ENCODE data around the gene CMTM6.
"Not testable (repeated sequence)": the region's sequence is repeated elsewhere in the genome, so short reads cannot be mapped to it uniquely, and the experiment has no call there.

The CMTM6 gene

DNA sequence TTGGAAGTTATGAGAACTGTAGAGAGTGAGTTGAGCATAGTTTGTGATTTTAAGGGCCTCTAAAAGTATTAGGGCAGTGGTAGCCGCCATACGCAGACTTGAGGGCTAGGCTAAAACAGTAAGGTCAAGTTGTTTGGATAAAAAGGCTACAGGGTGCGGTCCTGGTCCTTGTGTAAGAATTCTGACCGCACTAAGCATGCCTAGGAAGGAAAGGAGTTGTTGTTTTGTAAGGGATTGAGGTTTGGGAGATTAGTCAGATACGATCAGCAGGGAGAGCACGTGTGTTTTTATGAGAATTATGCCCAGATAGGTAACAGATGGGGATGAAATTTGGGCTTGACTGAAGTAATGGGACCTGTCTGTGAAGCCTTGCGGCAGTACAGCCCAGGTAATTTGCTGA is 39.2 kb downstream of the CMTM6 start:
- not testable (repeated sequence) for DNase-seq

DNA sequence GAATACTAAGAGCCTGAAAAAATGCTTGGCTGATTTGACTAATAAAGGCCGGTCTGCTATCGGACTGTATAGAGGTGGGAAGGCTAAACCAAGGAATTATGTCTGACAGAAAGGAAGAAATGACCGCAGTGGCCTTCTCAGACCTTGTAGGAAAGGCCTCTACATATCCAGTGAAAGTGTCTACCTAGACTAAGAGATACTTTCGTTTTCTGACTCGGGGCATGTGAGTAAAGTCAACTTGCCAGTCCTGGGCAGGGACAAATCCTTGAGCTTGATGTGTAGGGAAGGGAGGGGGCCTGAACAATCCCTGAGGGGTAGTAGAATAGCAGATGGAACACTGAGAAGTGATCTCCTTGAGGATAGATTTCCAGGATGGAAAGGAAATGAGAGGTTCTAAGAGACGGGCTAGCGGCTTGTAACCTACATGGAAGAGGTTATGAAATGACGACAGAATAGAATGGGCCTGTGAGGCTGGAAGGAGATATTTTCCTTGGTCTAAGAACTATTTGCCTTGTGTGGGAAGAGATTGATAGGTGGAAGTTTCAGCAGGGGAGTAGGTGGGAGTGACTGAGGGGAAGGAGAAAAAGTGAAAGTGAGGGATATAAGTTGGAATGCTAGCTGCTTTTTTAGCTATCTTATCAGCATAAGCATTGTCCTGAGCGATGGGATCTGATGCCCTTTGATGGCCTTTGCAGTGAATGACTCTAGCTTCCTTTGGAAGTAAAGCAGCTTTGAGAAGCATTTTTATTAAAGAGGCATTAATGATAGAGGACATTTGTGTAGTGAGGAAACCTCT is 40.3 kb downstream of the CMTM6 start:
- not testable (repeated sequence) for DNase-seq

DNA sequence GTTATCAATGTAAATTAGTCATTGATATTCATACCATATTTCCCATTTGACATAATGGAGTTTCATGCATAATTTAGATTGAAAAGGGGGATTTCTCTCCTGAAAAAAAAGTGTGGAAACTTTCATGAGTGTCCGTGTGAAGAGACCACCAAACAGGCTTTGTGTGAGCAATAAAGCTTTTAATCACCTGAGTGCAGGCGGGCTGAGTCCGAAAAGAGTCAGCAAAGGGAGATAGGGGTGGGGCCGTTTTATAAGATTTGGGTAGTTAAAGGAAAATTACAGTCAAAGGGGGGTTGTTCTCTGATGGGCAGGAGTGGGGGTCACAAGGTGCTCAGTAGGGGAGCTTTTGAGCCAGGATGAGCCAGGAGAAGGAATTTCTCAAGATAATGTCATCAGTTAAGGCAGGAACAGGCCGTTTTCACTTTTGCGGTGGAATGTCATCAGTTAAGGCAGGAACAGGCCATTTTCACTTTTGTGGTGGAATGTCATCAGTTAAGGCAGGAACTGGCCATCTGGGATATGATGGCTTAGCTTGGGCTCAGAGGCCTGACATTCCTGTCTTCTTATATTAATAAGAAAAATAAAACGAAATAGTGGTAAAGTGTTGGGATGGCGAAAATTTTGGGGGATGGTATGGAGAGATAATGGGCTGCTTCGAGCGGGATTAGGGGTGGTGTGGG is 41.7 kb downstream of the CMTM6 start:
- DNase-seq = not testable (repeated sequence)

DNA sequence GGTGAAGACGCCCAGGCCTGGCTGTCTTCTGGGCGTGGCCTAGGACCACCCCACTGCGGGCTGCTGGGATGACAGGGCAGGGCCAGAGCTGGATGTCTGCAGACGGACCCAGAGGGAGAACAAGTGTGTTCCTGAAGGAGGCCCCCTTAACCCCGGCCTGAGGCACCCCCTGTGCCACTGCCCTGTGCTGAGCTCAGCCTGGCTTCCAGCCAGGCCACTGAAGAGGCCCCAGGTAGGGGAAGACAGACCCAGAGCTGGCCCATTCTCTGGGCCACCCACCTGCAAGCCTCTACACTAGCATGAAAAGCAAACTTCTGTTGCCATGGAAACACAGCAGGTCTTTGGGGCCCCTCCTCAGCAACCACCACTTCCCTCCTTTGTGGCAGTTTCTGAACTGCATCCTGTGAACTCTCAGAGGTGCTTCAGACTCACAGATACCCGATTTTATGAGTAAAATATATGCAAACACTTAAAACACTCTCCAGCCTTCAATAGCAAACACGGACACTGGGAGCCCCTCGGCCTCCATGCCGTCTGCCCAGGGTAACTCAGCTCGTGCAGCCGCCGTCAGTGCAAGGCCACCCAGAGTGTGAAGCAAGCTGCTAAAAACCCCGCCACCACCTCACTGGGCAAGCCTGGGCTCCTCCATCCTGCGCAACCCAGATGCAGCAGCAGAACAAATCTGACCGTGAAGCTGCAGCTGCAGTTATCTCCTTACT is 42.5 kb downstream of the CMTM6 start:
- no peak for DNase-seq

DNA sequence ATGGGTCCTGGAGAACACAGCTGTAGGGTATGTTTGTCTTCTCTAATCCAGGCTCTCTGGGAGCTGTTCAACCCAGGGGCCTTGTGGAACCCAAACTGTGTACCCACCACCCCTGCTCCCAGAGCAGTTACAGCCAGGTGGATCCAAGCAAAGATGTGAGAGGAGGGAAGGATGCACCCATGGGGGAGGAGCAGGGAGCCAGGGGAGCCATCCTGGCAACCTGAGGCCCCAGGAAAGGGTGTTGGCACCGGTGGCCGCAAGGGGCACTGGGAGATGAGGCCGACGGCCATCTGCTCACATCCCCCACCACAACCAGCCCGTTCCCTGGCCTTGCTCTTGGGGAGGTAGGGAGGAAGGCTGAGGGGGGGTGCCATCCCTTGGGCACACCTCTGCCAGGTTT is 43.2 kb downstream of the CMTM6 start:
- DNase-seq = no peak

DNA sequence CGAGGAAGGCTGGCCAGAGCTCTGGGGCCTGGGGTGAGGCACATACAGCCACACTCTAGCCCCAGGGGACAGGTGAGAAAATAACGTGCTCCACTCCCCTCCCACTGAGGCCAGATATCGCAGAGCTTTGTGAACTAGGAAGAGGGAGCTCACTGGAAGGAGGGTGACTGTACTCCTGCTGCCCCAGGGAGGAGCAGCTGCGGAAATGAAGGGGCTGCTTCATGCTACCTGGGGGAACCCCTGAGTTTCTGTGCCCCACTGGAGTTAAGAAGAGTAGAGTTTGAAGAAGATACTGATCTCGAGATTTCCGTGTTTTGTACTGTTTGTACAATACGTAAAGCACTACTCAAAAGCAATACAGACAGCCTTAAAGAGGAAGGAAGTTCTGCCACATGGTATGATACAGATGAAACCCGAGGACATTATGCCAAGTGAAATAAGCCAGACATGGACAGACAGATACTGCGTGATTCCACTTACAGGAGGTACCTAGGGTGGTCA is 44.6 kb downstream of the CMTM6 start:
- DNase-seq = no peak

DNA sequence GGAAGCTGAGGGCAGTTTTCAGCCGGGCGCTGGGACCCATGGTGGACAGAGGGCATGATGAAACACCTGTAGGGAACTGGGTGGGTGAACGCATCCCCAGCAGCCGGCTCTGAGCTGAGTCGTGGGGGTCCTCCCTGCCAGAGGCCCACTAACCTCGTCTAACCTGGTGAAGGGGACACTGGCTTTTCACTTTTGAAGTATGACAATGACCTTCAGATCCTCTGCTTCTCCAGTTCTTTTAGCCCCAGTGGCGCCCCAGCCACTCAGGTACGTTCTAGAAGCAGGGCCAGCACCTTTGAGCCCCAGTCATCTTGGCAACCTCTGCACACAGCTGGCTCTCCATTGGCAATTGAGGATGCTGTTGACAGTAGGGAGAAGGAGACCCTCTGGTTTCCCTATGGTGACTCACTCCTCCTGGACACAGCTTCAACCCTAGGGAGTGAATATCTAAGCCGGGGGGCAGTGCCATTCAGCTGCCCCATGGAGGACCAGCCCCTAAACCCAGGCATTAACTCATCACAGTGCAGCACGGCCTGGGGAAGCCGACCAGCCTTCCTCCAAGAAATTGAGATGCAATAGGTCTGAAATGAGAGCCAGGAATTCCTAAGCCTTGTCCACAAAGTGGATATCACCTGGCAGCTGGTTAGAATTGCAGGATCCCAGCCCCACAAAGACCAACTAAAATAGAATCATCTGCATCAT is 46.1 kb downstream of the CMTM6 start:
- DNase-seq = no peak

DNA sequence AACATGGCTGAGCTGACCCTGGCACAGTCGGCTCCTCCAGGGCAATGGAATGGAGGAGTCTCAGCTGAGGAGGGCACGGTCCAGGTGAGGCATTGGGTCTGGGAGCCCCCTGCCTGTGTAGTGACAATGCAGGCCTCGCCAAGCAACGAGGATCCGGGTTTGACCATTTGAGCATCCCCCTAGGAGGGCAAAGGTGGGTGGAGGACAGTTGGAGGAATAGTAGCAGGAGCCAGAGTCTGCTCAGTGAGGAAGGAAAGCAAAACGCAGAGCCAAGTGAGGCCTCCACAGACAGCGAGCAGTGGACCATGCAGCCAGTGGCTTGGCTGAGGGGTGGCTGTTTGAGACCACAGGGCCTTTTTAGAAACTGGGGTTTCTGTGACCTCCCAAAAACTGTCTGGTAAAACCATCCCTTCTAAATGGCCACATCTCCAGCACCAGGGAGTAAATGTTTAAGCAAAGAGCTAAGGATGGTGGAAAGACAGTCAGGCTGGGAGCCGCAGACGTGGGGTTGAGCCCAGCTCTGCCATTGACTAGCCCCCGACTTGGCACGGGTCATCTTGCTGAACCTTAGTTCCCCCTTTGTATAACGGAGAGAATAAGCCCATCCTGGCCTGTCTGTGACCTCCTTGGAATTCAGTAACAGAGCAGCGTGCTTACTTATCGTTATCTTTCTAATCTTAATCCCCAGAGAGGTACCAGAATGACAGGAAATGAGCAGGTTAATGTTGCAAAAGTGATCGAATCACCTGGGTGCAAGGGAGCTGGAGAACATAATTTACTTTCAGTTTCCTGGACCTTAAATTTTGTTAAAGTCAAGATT is 46.8 kb downstream of the CMTM6 start:
- no peak for DNase-seq

DNA sequence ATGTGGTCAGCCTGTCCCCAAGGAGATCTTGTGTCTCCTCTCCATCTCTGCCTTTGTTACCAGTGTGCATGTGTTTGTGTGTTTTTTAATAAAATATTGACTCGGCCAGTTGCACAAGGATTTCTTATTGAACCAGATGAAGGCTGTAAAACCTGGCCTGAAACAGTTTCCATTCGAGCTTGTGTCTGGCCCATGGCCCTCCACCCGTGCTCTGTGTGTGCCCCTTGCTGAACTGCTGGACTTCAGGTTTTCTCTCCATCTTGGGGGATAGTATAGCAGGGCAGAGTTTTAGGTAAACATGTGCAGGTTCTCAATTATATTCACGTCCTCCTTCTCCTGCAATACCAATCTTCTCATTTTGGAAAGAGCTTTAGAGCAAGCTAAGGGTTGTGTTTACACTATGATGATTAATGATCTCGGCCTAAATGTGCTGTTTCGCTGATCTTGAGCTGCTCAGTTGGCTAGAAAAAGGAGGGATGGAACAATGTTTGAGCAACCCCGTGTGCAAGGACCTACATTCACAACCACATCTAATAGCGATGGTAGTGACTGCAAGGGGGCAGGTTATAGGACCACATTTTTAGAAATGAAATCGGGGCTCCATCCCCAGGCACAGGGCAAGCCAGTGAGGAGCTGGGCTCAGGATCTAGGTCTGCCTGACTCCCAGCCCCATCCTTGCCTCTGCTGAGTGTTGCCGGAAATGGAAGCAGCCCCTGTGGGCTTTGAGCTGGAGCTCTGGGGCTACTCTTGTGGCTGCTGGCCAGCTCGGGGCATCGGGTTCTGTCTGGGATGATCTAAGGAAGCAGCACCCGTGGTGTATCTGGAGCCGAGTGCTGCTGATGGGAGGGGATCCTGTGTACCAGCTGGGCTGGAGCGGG is 47.7 kb downstream of the CMTM6 start:
- no peak for DNase-seq

DNA sequence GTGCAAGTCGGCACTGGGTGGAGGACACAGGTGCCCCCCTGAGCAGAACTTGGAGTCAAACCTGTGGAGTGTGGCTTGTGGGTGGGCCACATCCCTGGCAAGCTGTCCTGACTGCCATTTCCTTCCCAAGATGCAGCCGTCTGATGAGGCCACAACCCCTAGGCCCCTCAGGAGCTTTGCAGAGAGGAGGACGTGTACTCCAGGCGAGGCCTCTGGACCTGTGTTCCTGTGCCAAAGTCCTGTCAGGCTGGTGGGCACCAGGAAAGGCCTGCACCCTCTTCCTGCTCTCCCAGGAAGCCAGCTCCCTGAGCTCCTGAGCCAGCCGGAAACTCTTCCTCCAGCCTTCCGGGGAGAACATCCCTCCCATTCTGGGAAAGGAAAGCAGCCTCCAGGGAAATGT is 48.5 kb downstream of the CMTM6 start:
- DNase-seq = no peak

DNA sequence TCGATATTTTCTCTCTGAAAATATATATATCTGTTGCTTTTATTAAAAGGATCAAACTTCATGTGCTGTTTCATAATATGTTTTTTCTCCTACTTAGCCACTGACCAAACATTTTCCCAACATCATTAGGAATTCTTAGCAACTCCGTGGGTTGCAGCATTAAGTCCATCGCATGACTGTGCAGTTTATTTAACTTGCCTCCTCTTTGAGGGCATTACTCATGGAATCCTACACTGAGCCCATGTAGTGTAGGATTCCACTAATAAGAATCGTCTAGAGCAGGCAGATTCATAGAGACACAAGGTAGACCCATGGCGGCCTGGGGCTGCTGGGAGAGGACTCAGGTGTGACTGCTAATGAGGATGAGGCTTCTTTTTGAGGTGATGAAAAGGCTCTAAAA is 49.3 kb downstream of the CMTM6 start:
- DNase-seq = no peak

DNA sequence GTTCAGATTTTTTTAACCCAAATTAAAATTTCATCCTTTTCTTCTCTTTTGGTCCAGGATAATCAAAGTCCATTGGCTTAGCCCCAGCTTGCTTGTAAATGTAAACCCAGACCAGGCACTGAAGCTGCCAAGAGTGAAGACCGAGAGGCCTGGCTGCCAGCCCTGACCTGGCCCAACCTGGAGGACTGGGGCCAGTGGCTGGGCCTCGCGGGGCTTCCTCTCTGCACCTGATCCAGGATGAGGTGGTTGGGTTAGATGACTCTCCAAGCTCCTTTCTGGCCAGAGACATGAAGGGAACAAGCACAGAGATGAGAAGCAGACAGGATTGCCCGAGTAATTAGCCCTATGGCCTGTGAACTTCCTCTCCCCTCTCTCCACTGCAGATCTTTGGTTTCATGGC is 50.6 kb downstream of the CMTM6 start:
- no peak for DNase-seq

DNA sequence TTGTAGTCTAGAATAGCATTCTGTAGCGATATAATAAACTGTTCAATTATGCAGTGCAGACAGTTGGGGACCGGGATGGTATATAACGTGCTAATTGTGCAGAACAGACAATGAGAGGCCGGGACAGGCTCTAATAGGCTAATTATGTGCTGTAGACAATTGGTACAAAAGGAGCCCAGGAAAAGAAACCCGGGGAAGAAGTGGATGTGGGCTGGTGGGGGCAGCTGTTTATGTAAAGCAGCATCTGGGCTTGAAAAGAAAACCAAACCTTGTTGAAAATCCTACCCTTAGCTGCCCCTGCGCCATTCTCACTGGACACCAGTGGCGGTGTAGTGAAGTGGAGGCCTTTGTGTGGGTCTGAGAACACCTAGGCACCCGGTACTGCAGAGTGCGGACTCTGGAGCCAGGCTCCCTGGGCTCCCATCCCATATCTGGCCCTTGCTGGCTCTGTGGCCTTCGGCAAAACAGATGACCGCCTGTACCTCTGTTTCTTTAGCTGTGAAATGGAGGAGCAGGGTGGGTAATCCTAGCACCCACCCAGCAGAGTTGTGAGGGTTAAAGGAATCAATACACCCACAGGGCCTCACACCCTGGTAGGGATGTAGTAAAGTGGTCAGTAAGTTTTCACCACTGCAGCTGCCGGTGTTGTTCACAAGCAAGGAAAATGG is 51.5 kb downstream of the CMTM6 start:
- DNase-seq = no peak

DNA sequence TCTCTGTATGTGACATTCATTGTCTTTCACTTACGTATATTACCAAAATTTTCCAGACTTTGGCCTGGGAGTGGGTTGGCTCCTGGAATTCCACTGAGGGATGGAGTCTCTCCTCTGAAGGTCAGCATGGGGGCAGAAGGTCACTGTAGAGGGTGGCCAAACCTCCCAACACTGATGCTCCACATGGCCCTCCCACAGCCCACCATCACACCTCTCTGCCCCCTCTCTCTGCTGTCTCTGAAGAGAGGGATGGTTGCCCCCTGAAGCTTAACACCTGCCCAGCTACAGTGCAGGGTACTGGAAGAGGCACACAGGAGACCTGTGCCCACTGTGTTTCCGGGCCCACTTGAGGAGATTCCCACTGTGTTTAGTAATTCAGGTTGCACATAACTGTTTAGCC is 52.2 kb downstream of the CMTM6 start:
- DNase-seq = no peak

DNA sequence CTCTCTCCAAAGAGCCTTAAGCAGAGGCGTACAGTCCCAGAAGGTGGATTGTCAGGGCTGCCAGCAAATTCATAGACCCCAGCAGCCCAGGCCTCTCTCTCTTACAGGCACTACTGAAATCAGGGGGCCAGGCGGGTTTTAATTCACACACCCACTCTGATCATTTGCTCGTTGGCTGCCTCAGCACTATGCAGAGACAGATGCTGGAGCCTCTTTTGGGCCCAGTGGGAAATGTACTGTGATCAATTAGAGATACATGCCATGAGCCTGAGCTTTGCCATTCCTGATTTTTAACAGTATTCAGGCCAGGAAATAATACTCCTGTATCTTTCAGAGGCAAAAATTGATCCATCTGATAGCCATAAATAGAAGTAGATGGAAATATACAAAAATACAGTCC is 53.0 kb downstream of the CMTM6 start:
- no peak for DNase-seq

DNA sequence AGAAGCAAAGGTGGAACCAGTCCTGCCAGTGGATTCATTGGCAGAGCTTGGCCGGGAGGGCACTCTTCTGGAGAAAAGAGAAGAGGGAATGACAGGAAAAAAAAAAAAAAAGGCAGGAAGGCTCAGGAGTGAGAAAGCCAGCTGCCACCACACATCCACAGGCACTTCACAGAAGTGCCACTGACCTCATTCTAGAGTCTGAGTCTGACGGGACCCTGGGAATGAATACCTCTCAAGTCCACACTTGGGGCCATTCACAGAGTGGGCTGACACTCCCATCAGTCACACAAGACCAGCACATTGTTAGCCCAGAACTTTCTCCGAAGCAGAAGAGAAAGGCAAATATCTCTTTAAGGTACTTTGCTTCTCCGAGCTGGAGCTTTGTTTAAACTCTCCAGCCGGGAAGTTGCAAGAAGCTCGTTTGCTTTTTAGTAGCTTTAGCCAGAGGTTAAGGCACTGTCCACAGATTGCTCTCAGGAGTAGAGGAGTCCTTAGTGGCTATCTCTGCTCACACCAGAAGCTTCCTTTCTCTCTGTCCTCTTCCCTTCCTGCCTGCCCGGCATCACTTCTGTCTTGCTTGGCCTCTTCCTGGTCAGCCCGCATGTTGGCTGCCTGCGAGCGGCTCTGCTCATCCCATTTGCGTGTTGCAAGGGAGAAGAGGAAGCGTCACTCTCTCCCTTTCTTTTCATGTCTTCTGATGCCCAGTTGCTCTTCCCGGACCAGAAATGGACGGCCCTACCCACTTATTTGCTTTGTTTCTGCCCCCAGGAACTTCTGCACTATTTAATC is 53.8 kb downstream of the CMTM6 start:
- no peak for DNase-seq

DNA sequence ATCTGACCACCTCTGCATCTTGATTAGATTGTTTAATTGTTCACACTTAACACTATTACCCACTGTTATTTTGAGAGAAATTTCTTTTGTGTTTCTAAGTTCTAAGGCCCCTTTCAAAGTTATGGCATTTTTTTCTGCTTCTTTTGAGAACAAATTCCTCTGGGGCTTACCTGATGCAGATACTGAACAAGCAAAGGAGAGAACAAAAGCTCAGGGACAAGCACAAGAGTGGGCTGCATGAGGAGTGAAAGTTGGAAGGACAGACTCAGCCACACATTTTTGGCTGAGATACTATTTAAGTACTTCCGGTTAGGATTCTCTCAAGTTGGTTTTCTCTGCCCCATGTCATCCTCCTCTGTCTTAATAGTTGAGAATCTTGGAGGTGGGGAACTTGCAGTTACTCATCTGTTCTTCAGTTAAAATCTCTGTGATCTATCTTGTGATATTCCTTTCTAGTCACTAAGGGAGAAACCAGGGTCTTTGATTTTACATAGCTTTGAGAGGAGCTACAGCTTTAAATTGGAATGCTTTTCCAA is 54.7 kb downstream of the CMTM6 start:
- no peak for DNase-seq

DNA sequence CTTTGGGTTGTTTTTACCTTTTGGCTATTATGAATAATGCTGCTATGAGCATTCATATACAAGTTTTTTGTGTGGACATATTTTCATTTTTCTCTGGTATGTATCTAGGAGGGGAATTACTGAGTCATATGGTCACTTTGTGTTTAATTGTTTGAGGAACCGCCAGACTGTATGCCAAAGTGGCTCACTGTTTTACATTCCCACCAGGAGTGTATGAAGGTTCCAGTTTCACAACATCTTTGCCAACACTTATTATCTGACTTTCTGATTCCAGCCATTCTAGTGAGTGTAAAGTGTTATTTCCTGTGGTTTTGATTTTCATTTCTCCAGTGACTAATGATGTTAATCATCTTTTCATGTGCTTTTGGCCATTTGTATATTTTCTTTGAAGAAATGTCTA is 59.2 kb downstream of the CMTM6 start:
- DNase-seq = peak in 1 of 2 experiments; percentile 3

DNA sequence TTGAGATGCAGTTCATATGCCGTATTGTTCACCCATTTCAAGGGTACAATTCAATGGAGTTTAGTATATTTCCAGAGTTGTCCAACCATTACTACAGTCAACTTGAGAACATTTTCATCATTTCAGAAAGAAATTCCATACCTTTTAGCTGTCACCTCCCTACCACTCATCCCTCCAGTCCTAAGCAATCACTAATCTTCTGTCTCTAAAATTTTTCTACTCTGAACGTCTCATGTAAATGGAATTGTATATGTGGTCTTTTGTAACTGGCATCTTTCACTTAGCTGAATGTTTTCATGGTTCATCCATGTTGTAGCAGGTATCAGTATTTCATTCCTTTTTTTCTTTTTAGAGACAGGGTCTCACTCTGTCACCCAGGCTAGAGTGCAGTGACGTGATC is 59.9 kb downstream of the CMTM6 start:
- no peak for DNase-seq

Data from NCI-H446 (cell line).